Loucy (cell line): ENCODE results near the gene AKAP6.

ENCODE experiments used
- EZH2phosphoT487 ChIP-seq: fragments of 200-600 bp; IDR thresholded peaks from 2 replicates; pipeline ENCODE4 v1.6.1; 2018; ENCODE audit warnings: antibody characterized with exemption, mild to moderate bottlenecking, moderate library complexity, borderline replicate concordance
- TF ChIP-seq, protein P1 (sequence below): fragments of 200-600 bp; sonication (generic); conservative IDR thresholded peaks from 2 replicates; pipeline ENCODE4 v1.5.1; 2014; ENCODE audit warnings: mild to moderate bottlenecking, antibody characterized with exemption, low read length

DNA sequence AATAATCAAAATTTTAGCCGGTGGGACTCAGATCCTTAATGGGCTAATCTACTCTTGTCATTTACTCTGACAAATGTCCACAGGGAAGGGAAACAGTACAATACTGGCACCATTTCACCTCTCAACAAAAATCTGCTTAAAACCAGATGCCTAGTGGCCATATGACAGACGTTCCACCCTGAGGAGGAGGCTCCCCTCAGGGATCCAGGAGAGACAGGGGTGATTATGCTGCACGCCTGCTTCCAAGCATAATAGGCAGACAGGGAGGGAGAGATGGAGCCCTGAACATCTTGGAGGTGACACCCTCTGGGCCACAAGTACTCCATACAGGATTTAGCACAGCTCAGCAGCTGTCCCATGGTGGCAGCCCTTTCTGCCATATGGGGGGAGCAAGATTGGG is 24.8 kb upstream of the AKAP6 start:
- TF ChIP-seq, protein P1, sequence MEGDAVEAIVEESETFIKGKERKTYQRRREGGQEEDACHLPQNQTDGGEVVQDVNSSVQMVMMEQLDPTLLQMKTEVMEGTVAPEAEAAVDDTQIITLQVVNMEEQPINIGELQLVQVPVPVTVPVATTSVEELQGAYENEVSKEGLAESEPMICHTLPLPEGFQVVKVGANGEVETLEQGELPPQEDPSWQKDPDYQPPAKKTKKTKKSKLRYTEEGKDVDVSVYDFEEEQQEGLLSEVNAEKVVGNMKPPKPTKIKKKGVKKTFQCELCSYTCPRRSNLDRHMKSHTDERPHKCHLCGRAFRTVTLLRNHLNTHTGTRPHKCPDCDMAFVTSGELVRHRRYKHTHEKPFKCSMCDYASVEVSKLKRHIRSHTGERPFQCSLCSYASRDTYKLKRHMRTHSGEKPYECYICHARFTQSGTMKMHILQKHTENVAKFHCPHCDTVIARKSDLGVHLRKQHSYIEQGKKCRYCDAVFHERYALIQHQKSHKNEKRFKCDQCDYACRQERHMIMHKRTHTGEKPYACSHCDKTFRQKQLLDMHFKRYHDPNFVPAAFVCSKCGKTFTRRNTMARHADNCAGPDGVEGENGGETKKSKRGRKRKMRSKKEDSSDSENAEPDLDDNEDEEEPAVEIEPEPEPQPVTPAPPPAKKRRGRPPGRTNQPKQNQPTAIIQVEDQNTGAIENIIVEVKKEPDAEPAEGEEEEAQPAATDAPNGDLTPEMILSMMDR = no peak
- TF ChIP-seq EZH2phosphoT487 = no peak
